ENCODE results near the gene C1orf53.

DNA sequence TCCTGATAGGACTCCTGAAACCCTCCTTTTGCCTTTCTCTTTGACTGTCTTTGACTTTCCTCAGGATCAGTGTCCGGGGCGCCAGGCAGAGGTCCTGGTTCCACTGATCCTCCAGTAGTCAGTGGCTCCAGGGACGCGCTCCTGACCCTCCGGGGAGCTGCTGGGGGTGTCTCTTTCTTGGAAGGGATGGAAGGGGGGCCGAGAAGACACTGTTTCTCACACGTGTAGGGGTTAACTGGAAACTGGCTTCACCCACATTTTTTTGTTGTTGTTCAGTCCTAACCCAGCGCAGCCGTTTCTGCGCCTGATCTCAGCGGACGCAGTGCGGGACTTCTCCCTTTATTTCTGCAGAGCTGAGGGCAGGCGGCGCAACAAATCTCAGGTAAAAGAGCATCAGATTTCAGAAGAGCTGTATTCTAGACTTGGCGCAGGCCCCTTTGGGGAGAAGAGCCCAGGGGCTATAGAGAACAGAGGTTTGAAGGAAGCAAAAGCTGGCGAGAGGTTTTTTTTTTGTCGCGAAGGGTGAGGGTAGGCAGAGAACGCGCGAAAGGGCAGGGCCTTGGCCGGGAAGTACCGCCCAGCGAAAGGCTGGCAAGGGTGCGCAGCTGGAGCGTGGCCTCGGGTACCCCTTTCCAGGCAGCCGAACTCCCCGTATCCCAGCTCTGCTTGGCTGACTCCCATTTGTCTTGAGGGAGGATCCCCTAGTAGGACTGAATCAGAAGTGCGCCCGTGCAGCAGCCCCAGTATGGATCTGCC, 10.5 kb downstream of the C1orf53 start:
- TF ChIP-seq POLR2A (IDR thresholded peaks at IDR 0.05) = no peak
- TF ChIP-seq, protein P1, sequence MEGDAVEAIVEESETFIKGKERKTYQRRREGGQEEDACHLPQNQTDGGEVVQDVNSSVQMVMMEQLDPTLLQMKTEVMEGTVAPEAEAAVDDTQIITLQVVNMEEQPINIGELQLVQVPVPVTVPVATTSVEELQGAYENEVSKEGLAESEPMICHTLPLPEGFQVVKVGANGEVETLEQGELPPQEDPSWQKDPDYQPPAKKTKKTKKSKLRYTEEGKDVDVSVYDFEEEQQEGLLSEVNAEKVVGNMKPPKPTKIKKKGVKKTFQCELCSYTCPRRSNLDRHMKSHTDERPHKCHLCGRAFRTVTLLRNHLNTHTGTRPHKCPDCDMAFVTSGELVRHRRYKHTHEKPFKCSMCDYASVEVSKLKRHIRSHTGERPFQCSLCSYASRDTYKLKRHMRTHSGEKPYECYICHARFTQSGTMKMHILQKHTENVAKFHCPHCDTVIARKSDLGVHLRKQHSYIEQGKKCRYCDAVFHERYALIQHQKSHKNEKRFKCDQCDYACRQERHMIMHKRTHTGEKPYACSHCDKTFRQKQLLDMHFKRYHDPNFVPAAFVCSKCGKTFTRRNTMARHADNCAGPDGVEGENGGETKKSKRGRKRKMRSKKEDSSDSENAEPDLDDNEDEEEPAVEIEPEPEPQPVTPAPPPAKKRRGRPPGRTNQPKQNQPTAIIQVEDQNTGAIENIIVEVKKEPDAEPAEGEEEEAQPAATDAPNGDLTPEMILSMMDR (IDR thresholded peaks at IDR 0.05) = no peak
- no peak for TF ChIP-seq EP300 (IDR thresholded peaks at IDR 0.05; ENCODE audit: low read depth)
